Subcutaneous abdominal adipose tissue (tissue), 5 donors: ENCODE measurements around the gene YPEL2.
A peak's percentile ranks its signal among the peaks of the same experiment; 100 is the strongest.

Source experiments
- H3K27ac ChIP-seq: one replicate; pipeline ENCODE4 v1.7.0; 2013; ENCODE audit warnings: low read depth, mild to moderate bottlenecking, inconsistent platforms, low read length, moderate library complexity
- H3K27me3 ChIP-seq, 5 donors: one replicate each; pipeline ENCODE4 v1.7.0; 2013; ENCODE audit warnings: low read length in 5 of 5, inconsistent platforms in 1 of 5; ENCODE audit not compliant: control insufficient read depth in 5 of 5, insufficient read depth in 4 of 5
- H3K36me3 ChIP-seq, 5 donors: one replicate each; pipeline ENCODE4 v1.7.0; 2013; ENCODE audit warnings: low read length in 5 of 5; ENCODE audit not compliant: control insufficient read depth in 5 of 5, insufficient read depth in 5 of 5
- H3K4me1 ChIP-seq, 5 donors: one replicate each; pipeline ENCODE4 v1.7.0; 2013; ENCODE audit warnings: low read length in 5 of 5, mild to moderate bottlenecking in 3 of 5, moderate library complexity in 1 of 5; ENCODE audit not compliant: control insufficient read depth in 5 of 5, insufficient read depth in 5 of 5
- H3K4me3 ChIP-seq, 5 donors: one replicate each; pipeline ENCODE4 v1.7.0; 2013; ENCODE audit warnings: low read length in 5 of 5, low read depth in 1 of 5
- H3K9ac ChIP-seq, 5 donors: one replicate each; pipeline ENCODE4 v1.7.0; 2013; ENCODE audit warnings: low read length in 5 of 5, mild to moderate bottlenecking in 4 of 5, moderate library complexity in 3 of 5
- H3K9me3 ChIP-seq, 5 donors: one replicate each; pipeline ENCODE4 v1.7.0; 2013; ENCODE audit warnings: low read length in 5 of 5; ENCODE audit not compliant: control insufficient read depth in 5 of 5
- donor health status: healthy.
- donor health status: healthy.
- donor health status: healthy.
- donor health status: healthy.
- donor health status: healthy.

The YPEL2 gene

GRCh38 chr17:59329176-59330052 is 2.0 kb upstream of the YPEL2 start:
- Histone ChIP-seq H3K27ac (peak overlapping the region; percentile 97), H3K36me3 (no peaks in the 10 kb centered on the region), H3K9me3 (no peaks in the 10 kb centered on the region), H3K4me3 (no peak overlapping the region), H3K4me1 (peaks cover 14 to 54% (median 38%) of the 10 kb centered on the region in 5 donors), H3K27me3 (no peaks in the 10 kb centered on the region), H3K9ac (peak overlapping the region; percentile 11 to 67 (median 43))

- Histone ChIP-seq H3K4me1 (peaks cover 14 to 57% (median 45%) of the 10 kb centered on the region in 5 donors), H3K4me3 (peak overlapping the region in 4 of 5 donors; percentile 39 to 89 (median 60)), H3K36me3 (no peaks in the 10 kb centered on the region), H3K9me3 (no peaks in the 10 kb centered on the region), H3K27me3 (no peaks in the 10 kb centered on the region), H3K27ac (peak overlapping the region; percentile 97), H3K9ac (peak overlapping the region; percentile 43 to 68 (median 61))
Measured at GRCh38 chr17:59330053-59330942, 1.2 kb upstream of the YPEL2 start.

- Histone ChIP-seq H3K9me3 (no peaks in the 10 kb centered on the region), H3K4me3 (peak overlapping the region; percentile 72 to 89 (median 87)), H3K9ac (peak overlapping the region; percentile 75 to 94 (median 89)), H3K27me3 (no peaks in the 10 kb centered on the region), H3K27ac (peak overlapping the region; percentile 97), H3K4me1 (peaks cover 16 to 69% (median 52%) of the 10 kb centered on the region in 5 donors), H3K36me3 (no peaks in the 10 kb centered on the region)
Measured at GRCh38 chr17:59331929-59332748, 684 bp downstream of the YPEL2 start.

GRCh38 chr17:59332749-59333377 is 1.4 kb downstream of the YPEL2 start:
- peaks cover 17 to 65% (median 58%) of the 10 kb centered on the region in 5 donors for H3K4me1 ChIP-seq
- H3K9ac ChIP-seq, result peak overlapping the region; percentile 75 to 94 (median 89)
- peak overlapping the region; percentile 72 to 89 (median 87) for H3K4me3 ChIP-seq
- no peaks in the 10 kb centered on the region for H3K27me3 ChIP-seq
- no peaks in the 10 kb centered on the region for H3K9me3 ChIP-seq
- peak overlapping the region; percentile 97 for H3K27ac ChIP-seq
- H3K36me3 ChIP-seq, result no peaks in the 10 kb centered on the region

GRCh38 chr17:59333836-59334235 is 2.4 kb downstream of the YPEL2 start:
- peak overlapping the region; percentile 40 to 89 (median 87) for H3K4me3 ChIP-seq
- no peaks in the 10 kb centered on the region for H3K9me3 ChIP-seq
- H3K27me3 ChIP-seq, result no peaks in the 10 kb centered on the region
- peak overlapping the region; percentile 2 to 91 (median 32) for H3K9ac ChIP-seq
- H3K27ac ChIP-seq, result peak overlapping the region; percentile 97
- peaks cover 20 to 68% (median 67%) of the 10 kb centered on the region in 5 donors for H3K4me1 ChIP-seq
- H3K36me3 ChIP-seq, result no peaks in the 10 kb centered on the region

- Histone ChIP-seq H3K9me3 (no peaks in the 10 kb centered on the region), H3K4me1 (peaks cover 16 to 64% (median 56%) of the 10 kb centered on the region in 5 donors), H3K4me3 (no peak overlapping the region), H3K9ac (no peak overlapping the region), H3K27ac (no peak overlapping the region), H3K27me3 (no peaks in the 10 kb centered on the region), H3K36me3 (no peaks in the 10 kb centered on the region)
Measured at GRCh38 chr17:59335685-59336084, 4.2 kb downstream of the YPEL2 start.

- no peaks in the 10 kb centered on the region for H3K36me3 ChIP-seq
- H3K9me3 ChIP-seq, result no peaks in the 10 kb centered on the region
- no peaks in the 10 kb centered on the region for H3K27me3 ChIP-seq
- no peak overlapping the region for H3K9ac ChIP-seq
- H3K27ac ChIP-seq, result no peak overlapping the region
- H3K4me1 ChIP-seq, result peaks cover 21 to 72% (median 63%) of the 10 kb centered on the region in 5 donors
- no peak overlapping the region for H3K4me3 ChIP-seq
Measured at GRCh38 chr17:59337741-59338299, 6.4 kb downstream of the YPEL2 start.

GRCh38 chr17:59338498-59338897 is 7.0 kb downstream of the YPEL2 start:
- H3K27me3 ChIP-seq, result no peaks in the 10 kb centered on the region
- H3K27ac ChIP-seq, result no peak overlapping the region
- peaks cover 15 to 72% (median 59%) of the 10 kb centered on the region in 5 donors for H3K4me1 ChIP-seq
- no peaks in the 10 kb centered on the region for H3K36me3 ChIP-seq
- no peaks in the 10 kb centered on the region for H3K9me3 ChIP-seq
- H3K9ac ChIP-seq, result no peak overlapping the region
- no peak overlapping the region for H3K4me3 ChIP-seq

- H3K9me3 ChIP-seq, result no peaks in the 10 kb centered on the region
- no peak overlapping the region for H3K4me3 ChIP-seq
- H3K36me3 ChIP-seq, result peaks cover 0 to 5% (median 3%) of the 10 kb centered on the region in 5 donors
- H3K9ac ChIP-seq, result no peak overlapping the region
- H3K27ac ChIP-seq, result peak overlapping the region; percentile 40
- H3K4me1 ChIP-seq, result peaks cover 9 to 57% (median 51%) of the 10 kb centered on the region in 5 donors
- no peaks in the 10 kb centered on the region for H3K27me3 ChIP-seq
Measured at GRCh38 chr17:59341922-59342321, 10.5 kb downstream of the YPEL2 start.
